ENCODE results near the gene COL1A2.

GRCh38 chr7:94478648-94479214 is 84.0 kb downstream of the COL1A2 start:
- TF ChIP-seq CTCF (IDR thresholded peaks at IDR 0.05) (no peak), POLR2AphosphoS5 (IDR thresholded peaks at IDR 0.05) (no peak)
